H1 (cell line): ENCODE measurements around the gene THRB. TPM values are rescaled to one million over a fixed set of nuclear protein-coding genes. Genes with fewer than 3 reads are reported as not detected.

Experiments used
- CTCF ChIA-PET: fragments of 300-600 bp; sonication (Branson Sonifier 250); formaldehyde crosslinking; loops from one replicate; lab custom pipeline; 2021; ENCODE audit not compliant: partially characterized antibody; lab: Charles Lee
- POLR2A ChIA-PET: fragments of 300-600 bp; sonication (Branson Sonifier 250); formaldehyde crosslinking; loops from one replicate; lab custom pipeline; 2021; ENCODE audit warnings: inconsistent platforms; ENCODE audit not compliant: partially characterized antibody; lab: Charles Lee
- DNase-seq, 2 experiments: peaks; one replicate each; pipeline versions ENCODE4 v3.0.0 to v3.0.0-alpha.2; 2010 to 2022; ENCODE audit warnings: low spot score in 2 of 2, low read depth in 1 of 2, mixed read lengths in 1 of 2
- FAIRE-seq: peaks from 2 replicates; lab custom pipeline; 2011; peaks lifted over from hg19 to GRCh38; lab: Jason Lieb, UNC
- H2AFZ ChIP-seq: 2 replicates; pipeline ENCODE4 v1.8.1; 2012; ENCODE audit warnings: low read length, inconsistent platforms
- H2AK5ac ChIP-seq: 2 replicates; pipeline ENCODE4 v1.6.1; 2013; ENCODE audit warnings: low read depth, low read length
- H2BK120ac ChIP-seq: replicated peaks from 2 replicates; pipeline ENCODE3; 2013; ENCODE audit warnings: low read depth, low read length, inconsistent platforms
- H2BK12ac ChIP-seq: 2 replicates; pipeline ENCODE4 v1.6.1; 2013; ENCODE audit warnings: low read depth, low read length
- H2BK15ac ChIP-seq: 2 replicates; pipeline ENCODE4 v1.6.1; 2013; ENCODE audit warnings: low read length
- H2BK20ac ChIP-seq: 2 replicates; pipeline ENCODE4 v1.6.1; 2013; ENCODE audit warnings: low read length
- H2BK5ac ChIP-seq: 2 replicates; pipeline ENCODE4 v1.6.1; 2013; ENCODE audit warnings: low read depth, low read length
- H3K14ac ChIP-seq: 2 replicates; pipeline ENCODE4 v1.6.1; 2013; ENCODE audit warnings: inconsistent platforms; ENCODE audit not compliant: insufficient read length
- H3K18ac ChIP-seq: 2 replicates; pipeline ENCODE4 v1.6.1; 2013; ENCODE audit warnings: low read length; ENCODE audit errors: extremely low read depth
- H3K23ac ChIP-seq: 2 replicates; pipeline ENCODE4 v1.6.1; 2013; ENCODE audit warnings: inconsistent platforms; ENCODE audit not compliant: insufficient read length
- H3K23me2 ChIP-seq: 2 replicates; pipeline ENCODE4 v1.6.1; 2013; ENCODE audit warnings: low read depth, low read length
- H3K27ac ChIP-seq: 2 replicates; pipeline ENCODE4 v1.6.1; 2011; ENCODE audit warnings: low read depth, low read length, inconsistent platforms
- H3K27me3 ChIP-seq, 4 experiments: replicated peaks in 1 of 4; 1 replicate in 1 of 4; 2 replicates in 3 of 4; pipeline versions ENCODE4 v1.6.1 to v1.8.1; 2011 to 2013; ENCODE audit warnings: low read length in 3 of 4, mild to moderate bottlenecking in 3 of 4, inconsistent platforms in 2 of 4, mixed read lengths in 2 of 4, moderate library complexity in 1 of 4; ENCODE audit not compliant: control insufficient read depth in 3 of 4, insufficient read depth in 3 of 4; ENCODE audit errors: extremely low read depth in 1 of 4
- H3K36me3 ChIP-seq, 4 experiments: 2 replicates each; pipeline versions ENCODE4 v1.6.1 to v1.8.1; 2011 to 2013; ENCODE audit warnings: mild to moderate bottlenecking in 4 of 4, low read length in 3 of 4, moderate library complexity in 2 of 4, control low read depth in 1 of 4, inconsistent platforms in 1 of 4; ENCODE audit not compliant: insufficient read depth in 4 of 4, control insufficient read depth in 2 of 4
- H3K4ac ChIP-seq: replicated peaks from 2 replicates; pipeline ENCODE3; 2013; ENCODE audit warnings: low read length, low read depth, mixed read lengths, inconsistent platforms; ENCODE audit not compliant: insufficient read length
- H3K4me1 ChIP-seq, 4 experiments: replicated peaks in 1 of 4; 1 replicate in 1 of 4; 2 replicates in 3 of 4; pipeline versions ENCODE4 v1.6.1 to v1.8.1; 2011 to 2013; ENCODE audit warnings: low read length in 3 of 4, inconsistent platforms in 2 of 4, mixed read lengths in 1 of 4; ENCODE audit not compliant: insufficient read depth in 4 of 4, control insufficient read depth in 3 of 4
- H3K4me2 ChIP-seq, 2 experiments: 2 replicates each; pipeline versions ENCODE4 v1.6.1 to v1.8.1; 2011 to 2013; ENCODE audit warnings: low read depth in 2 of 2, low read length in 2 of 2, control low read depth in 1 of 2, inconsistent platforms in 1 of 2, mild to moderate bottlenecking in 1 of 2; ENCODE audit not compliant: insufficient read depth in 1 of 2
- H3K4me3 ChIP-seq, 4 experiments: fragments of 200-600, 300-600 bp in 1 of 4; sonication (generic), shearing (Covaris generic), sonication (Bioruptor Twin) in 1 of 4; 2 replicates each; pipeline versions ENCODE4 v1.5.1 to v1.8.1; 2011 to 2016; ENCODE audit warnings: low read length in 4 of 4, low read depth in 3 of 4, control low read depth in 2 of 4, inconsistent platforms in 2 of 4, mild to moderate bottlenecking in 2 of 4, mixed read lengths in 1 of 4, moderate library complexity in 1 of 4; ENCODE audit not compliant: insufficient read depth in 2 of 4; ENCODE audit errors: extremely low read depth in 1 of 4
- H3K56ac ChIP-seq: replicated peaks from 2 replicates; pipeline ENCODE3; 2013; ENCODE audit warnings: low read depth, mild to moderate bottlenecking, mixed read lengths, low read length, inconsistent platforms; ENCODE audit not compliant: insufficient read length
- H3K79me1 ChIP-seq: 2 replicates; pipeline ENCODE4 v1.6.1; 2013; ENCODE audit warnings: low read depth, low read length, control low read depth
- H3K79me2 ChIP-seq, 2 experiments: 2 replicates each; pipeline versions ENCODE4 v1.6.1 to v1.8.1; 2012 to 2013; ENCODE audit warnings: low read length in 2 of 2, mild to moderate bottlenecking in 2 of 2, inconsistent platforms in 1 of 2; ENCODE audit not compliant: insufficient read depth in 2 of 2, control insufficient read depth in 1 of 2
- H3K9ac ChIP-seq, 4 experiments: replicated peaks in 1 of 4; 1 replicate in 1 of 4; 2 replicates in 3 of 4; pipeline versions ENCODE4 v1.6.1 to v1.8.1; 2011 to 2013; ENCODE audit warnings: low read depth in 3 of 4, low read length in 3 of 4, control low read depth in 2 of 4, mild to moderate bottlenecking in 2 of 4, moderate library complexity in 2 of 4, inconsistent platforms in 1 of 4; ENCODE audit errors: extremely low read depth in 1 of 4
- H3K9me3 ChIP-seq, 2 experiments: 2 replicates each; pipeline versions ENCODE4 v1.6.1 to v1.8.1; 2012 to 2013; ENCODE audit warnings: mild to moderate bottlenecking in 2 of 2, moderate library complexity in 2 of 2, control low read depth in 1 of 2, inconsistent platforms in 1 of 2, low read depth in 1 of 2, low read length in 1 of 2, mixed read lengths in 1 of 2; ENCODE audit not compliant: insufficient read depth in 2 of 2
- H4K20me1 ChIP-seq, 2 experiments: replicated peaks in 1 of 2; 2 replicates each; pipeline versions ENCODE3 to v1.8.1; 2011 to 2013; ENCODE audit warnings: inconsistent platforms in 2 of 2, low read length in 2 of 2, mild to moderate bottlenecking in 1 of 2; ENCODE audit not compliant: insufficient read depth in 2 of 2, control insufficient read depth in 1 of 2
- H4K5ac ChIP-seq: 2 replicates; pipeline ENCODE4 v1.6.1; 2013; ENCODE audit warnings: low read length, low read depth, mixed read lengths, inconsistent platforms; ENCODE audit not compliant: insufficient read length
- H4K8ac ChIP-seq: 2 replicates; pipeline ENCODE4 v1.8.0; 2013; ENCODE audit warnings: mild to moderate bottlenecking, moderate library complexity, low read length, inconsistent platforms; ENCODE audit not compliant: insufficient read depth; ENCODE audit errors: extremely low read depth
- H4K91ac ChIP-seq: replicated peaks from 2 replicates; pipeline ENCODE3; 2013; ENCODE audit warnings: low read length, mixed read lengths, inconsistent platforms; ENCODE audit not compliant: insufficient read length
- SIN3A ChIP-seq, 2 experiments: IDR thresholded peaks in 1 of 2; conservative IDR thresholded peaks in 1 of 2; 2 replicates each; pipeline ENCODE4 v1.6.1; 2011 to 2012; ENCODE audit warnings: low read length in 2 of 2, improper control_type of control experiment in 1 of 2, low read depth in 1 of 2, mild to moderate bottlenecking in 1 of 2
- SP4 ChIP-seq: IDR thresholded peaks from 2 replicates; pipeline ENCODE4 v1.6.1; 2012; ENCODE audit warnings: low read length, inconsistent platforms
- TAF1 ChIP-seq: IDR thresholded peaks from 2 replicates; pipeline ENCODE4 v1.6.1; 2011; ENCODE audit warnings: mild to moderate bottlenecking, low read depth, low read length
- YY1 ChIP-seq: IDR thresholded peaks from 2 replicates; pipeline ENCODE4 v1.6.1; 2011; ENCODE audit warnings: low read depth, mild to moderate bottlenecking, low read length
- WGBS, 2 experiments: shearing (Covaris generic) in 1 of 2; methylation state at CpG; one replicate each; pipeline versions ENCODE4 v1.1.6 to v1.1.7; 2013 to 2015; ENCODE audit warnings: low lambda C conversion rate in 2 of 2, mixed read lengths in 2 of 2, inconsistent platforms in 1 of 2, low coverage in 1 of 2, missing lambda C conversion rate in 1 of 2; ENCODE audit not compliant: insufficient replicate concordance in 2 of 2, insufficient coverage in 1 of 2, insufficient read length in 1 of 2; ENCODE audit errors: extremely low coverage in 1 of 2, missing lambda C conversion rate in 1 of 2; 5-methylcytosine and 5-hydroxymethylcytosine counted together
- polyA plus RNA-seq, 7 experiments: library from polyadenylated mRNA; depleted of rRNA in 3 of 7; stranded (reverse) in 5 of 7; unstranded in 2 of 7; fragments of >200 nt in 5 of 7; fragments of 200-250 nt in 2 of 7; gene quantifications; 1 replicate in 5 of 7; 2 replicates in 1 of 7; 4 replicates in 1 of 7; pipeline versions ENCODE4 v1.2.1 to v1.2.3, GENCODE V29; 2011 to 2013; ENCODE audit warnings: missing spikeins in 2 of 7, mixed read lengths in 2 of 7
- total RNA-seq: library from RNA; stranded (reverse); fragmentation: NEBNext Ultra II Directional; extraction: Animal tissue kit (Norgen Biotek cat#: 25700); gene quantifications from 2 replicates; pipeline ENCODE4 v1.2.1, GENCODE V29; 2021
- TF ChIP-seq, protein P1 (sequence below): IDR thresholded peaks from 2 replicates; pipeline ENCODE4 v1.6.1; 2011; ENCODE audit warnings: low read depth, mild to moderate bottlenecking, low read length; ENCODE audit not compliant: insufficient read depth

Gene THRB
- total and polyA plus RNA-seq, 2 of the 8 experiments (the other 6 are each of a cell fraction or from before 2014, with no cell fraction given): 0.98 to 3.9 TPM

DNA sequence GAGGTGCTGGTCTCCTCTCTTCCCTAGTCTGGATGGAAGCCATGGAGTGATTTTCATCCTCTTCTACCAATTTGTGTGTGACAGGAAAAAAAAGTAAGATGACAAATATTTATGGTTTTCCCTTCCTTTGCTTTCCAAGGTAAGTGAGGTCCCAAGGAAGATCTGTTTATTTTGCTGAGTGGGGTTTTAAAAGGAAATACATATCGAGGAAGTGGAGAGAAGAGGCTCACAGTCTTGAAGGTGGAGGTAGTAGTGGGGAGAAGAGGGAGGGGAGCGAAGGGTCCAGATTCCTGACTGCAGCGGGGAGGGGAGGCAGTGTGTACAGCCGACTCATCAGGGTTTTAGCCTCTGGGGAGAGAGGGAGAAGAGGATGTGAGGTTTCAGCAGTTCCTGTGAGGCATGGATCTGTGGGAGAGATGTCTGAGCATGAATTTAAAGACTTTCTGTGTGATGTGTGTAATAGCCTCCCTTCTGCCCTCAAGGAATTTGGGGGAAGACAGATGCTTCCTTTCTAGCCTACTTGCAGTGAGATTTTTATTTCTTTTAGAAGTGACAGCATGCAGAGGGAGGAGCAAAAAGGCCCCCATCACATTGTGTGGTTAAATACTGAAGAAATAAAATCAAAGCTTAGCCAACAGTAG lies 272.4 kb downstream of the THRB start:
- Histone ChIP-seq H3K18ac (no peak overlapping the region), H2BK120ac (no peak overlapping the region), H3K4me3 (no peak overlapping the region), H4K5ac (no peak overlapping the region), H3K4ac (no peak overlapping the region), H4K91ac (no peak overlapping the region), H2AK5ac (no peak overlapping the region), H2BK12ac (peak overlapping the region; percentile 54; the same call in 1 of the 2 replicates), H3K23ac (no peak overlapping the region), H3K4me2 (no peak overlapping the region), H3K79me2 (no peaks in the 10 kb centered on the region), H3K36me3 (no peaks in the 10 kb centered on the region), H4K8ac (no peak overlapping the region), H3K56ac (no peak overlapping the region), H3K27ac (no peak overlapping the region), H3K27me3 (peaks cover 0 to 1% (median 0%) of the 10 kb centered on the region in 4 experiments; a peak in 1 of 7 replicates), H2BK15ac (no peak overlapping the region), H3K79me1 (no peaks in the 10 kb centered on the region), H3K9me3 (no peaks in the 10 kb centered on the region), H3K4me1 (peaks cover 0 to 8% (median 4%) of the 10 kb centered on the region in 4 experiments; a peak in 3 of 7 replicates), H4K20me1 (no peaks in the 10 kb centered on the region), H2BK5ac (no peak overlapping the region), H2AFZ (no peak overlapping the region), H3K14ac (no peak overlapping the region), H2BK20ac (no peak overlapping the region), H3K9ac (no peak overlapping the region), H3K23me2 (no peaks in the 10 kb centered on the region)
- FAIRE-seq (no peak), DNase-seq (no peak)
- 90% methylated on average over 3 of the region's 4 CpGs; no CpG with 5 or more reads in 1 of the 2 experiments for WGBS, 2 experiments
- POLR2A ChIA-PET: no interaction called here
- CTCF ChIA-PET: interaction anchor here (1.3 to 4.4 kb wide), 3 partner anchors 24 to 133 kb away, joined by 3 to 25 read pairs (median 8); no protein-coding TSS in a partner anchor
- TF ChIP-seq SIN3A (conservative IDR thresholded peaks at IDR 0.05 in 1 of 2, IDR thresholded peaks at IDR 0.05 in 1 of 2; ENCODE audit: low read depth in 1 of 2, low read length in 2 of 2) (no peak), YY1 (no peak), SP4 (no peak), TAF1 (no peak)
- TF ChIP-seq, protein P1, sequence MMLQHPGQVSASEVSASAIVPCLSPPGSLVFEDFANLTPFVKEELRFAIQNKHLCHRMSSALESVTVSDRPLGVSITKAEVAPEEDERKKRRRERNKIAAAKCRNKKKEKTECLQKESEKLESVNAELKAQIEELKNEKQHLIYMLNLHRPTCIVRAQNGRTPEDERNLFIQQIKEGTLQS: no peak
